ENCODE measurements around the gene TMEM53. TPM values are rescaled to one million over a fixed set of nuclear protein-coding genes. Genes with fewer than 3 reads are reported as not detected.

The TMEM53 gene
- total and polyA plus RNA-seq, 8 donors: 2.4 to 22.8 (median 7.0) TPM

DNA sequence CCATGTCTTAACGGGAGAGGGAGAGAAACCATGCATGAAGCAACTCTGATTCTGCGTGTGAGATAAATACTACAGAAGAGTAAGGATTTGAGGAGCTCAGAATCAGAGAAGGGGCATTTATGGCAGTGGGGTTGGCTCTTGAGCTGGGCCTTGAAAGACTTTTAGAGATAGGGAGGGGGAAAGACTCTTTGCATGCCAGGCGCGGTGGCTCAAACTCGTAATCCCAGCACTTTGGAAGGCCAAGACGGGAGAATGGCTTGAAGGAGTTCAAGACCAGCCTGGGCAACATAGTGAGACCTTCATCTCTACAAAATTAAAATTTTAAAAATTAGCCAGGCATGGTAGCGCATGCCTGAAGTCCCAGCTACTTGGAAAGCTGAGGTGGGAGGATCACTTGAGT lies 905 bp upstream of the TMEM53 start:
- Histone ChIP-seq H3K4me3 (peak overlapping the region; percentile 43 to 68 (median 54)), H3K27ac (peak overlapping the region; percentile 93 to 99 (median 98)), H3K27me3 (no peaks in the 10 kb centered on the region), H3K9me3 (no peaks in the 10 kb centered on the region), H3K4me1 (peaks cover 24 to 62% (median 33%) of the 10 kb centered on the region in 4 donors), H3K36me3 (no peaks in the 10 kb centered on the region)
- no peak for TF ChIP-seq EP300 (IDR thresholded peaks at IDR 0.05)
- no peak for TF ChIP-seq POLR2A (IDR thresholded peaks at IDR 0.05)
- TF ChIP-seq POLR2AphosphoS5 (IDR thresholded peaks at IDR 0.05): no peak
- TF ChIP-seq, protein P1, sequence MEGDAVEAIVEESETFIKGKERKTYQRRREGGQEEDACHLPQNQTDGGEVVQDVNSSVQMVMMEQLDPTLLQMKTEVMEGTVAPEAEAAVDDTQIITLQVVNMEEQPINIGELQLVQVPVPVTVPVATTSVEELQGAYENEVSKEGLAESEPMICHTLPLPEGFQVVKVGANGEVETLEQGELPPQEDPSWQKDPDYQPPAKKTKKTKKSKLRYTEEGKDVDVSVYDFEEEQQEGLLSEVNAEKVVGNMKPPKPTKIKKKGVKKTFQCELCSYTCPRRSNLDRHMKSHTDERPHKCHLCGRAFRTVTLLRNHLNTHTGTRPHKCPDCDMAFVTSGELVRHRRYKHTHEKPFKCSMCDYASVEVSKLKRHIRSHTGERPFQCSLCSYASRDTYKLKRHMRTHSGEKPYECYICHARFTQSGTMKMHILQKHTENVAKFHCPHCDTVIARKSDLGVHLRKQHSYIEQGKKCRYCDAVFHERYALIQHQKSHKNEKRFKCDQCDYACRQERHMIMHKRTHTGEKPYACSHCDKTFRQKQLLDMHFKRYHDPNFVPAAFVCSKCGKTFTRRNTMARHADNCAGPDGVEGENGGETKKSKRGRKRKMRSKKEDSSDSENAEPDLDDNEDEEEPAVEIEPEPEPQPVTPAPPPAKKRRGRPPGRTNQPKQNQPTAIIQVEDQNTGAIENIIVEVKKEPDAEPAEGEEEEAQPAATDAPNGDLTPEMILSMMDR (IDR thresholded peaks at IDR 0.05): no peak
- WGBS, 5 donors: 83 to 90% (median 85%) methylated on average over 7 of the region's 7 CpGs
- intact Hi-C loops (cut with DNase I; ENCODE audit: low total_unique reads): no loop called here
- DNase-seq: no peak

DNA sequence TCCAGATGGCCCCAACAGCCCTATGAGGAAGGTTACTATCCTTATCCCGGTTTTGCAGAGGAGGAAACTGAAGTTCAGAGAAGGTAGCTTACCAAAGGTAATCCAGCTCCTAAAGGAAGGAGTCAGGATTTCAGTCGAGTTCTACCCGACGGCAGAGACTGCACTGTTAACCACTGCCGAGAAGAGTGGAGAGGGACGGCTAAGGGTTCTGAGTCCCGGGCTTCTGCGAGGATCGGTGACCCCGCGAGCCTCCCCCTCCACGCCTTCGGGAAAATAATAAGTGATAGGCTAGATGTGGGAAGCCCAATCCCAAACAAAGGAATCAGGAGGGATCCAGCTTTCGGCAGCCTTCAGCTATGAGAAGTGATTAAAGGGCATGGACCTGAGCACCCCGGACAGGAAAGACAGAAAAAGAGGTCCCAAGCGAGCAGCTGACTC lies 587 bp downstream of the TMEM53 start:
- TF ChIP-seq, protein P1 (IDR thresholded peaks at IDR 0.05): no peak
- TF ChIP-seq EP300 (IDR thresholded peaks at IDR 0.05): no peak
- no peak for TF ChIP-seq POLR2A (IDR thresholded peaks at IDR 0.05)
- no peak for TF ChIP-seq POLR2AphosphoS5 (IDR thresholded peaks at IDR 0.05)
- Histone ChIP-seq H3K27me3 (no peaks in the 10 kb centered on the region), H3K4me3 (peak overlapping the region; percentile 43 to 68 (median 54)), H3K36me3 (peaks cover 0 to 6% (median 0%) of the 10 kb centered on the region in 4 donors), H3K27ac (peak overlapping the region; percentile 93 to 99 (median 98)), H3K9me3 (no peaks in the 10 kb centered on the region), H3K4me1 (peaks cover 24 to 62% (median 33%) of the 10 kb centered on the region in 4 donors)
- DNase-seq: no peak
- 0 to 2% (median 1%) methylated on average over 16 of the region's 16 CpGs for WGBS, 5 donors
- intact Hi-C loops (cut with DNase I; ENCODE audit: low total_unique reads): no loop called here

DNA sequence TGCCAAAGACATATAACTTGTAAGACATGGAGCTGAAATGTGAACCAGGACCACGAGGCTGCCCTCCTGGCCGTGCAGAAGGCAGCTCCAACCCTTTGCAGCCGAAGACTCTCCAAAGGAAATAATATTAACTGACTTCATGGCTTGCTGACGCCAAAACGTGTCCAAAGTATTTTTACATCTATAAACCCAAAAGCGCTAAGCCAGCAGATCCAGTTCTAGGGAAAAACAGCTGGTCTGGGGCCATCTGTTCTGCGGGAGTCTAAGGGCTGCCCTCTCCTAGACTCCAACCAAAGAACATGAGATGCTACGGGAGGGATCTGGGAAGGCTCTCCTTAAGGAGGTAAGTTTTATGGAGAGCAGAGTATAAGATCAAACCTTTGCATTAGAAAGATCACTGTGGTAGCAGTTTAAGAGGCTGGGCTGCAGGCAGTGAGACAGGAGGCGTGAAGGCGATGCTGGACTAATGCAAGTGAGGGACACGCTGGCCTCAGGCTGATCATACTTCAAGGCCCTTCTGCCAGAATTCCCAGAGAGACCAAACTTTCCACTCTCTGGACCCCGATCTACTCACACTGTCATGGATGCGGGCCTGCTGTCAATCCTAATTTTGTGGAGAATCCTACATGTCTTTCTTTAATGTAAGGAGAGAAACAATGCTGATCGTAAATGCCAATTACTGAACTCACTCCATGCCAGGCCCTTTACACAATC lies 1.2 kb downstream of the TMEM53 start:
- Histone ChIP-seq H3K4me1 (peaks cover 24 to 56% (median 33%) of the 10 kb centered on the region in 4 donors), H3K27ac (peak overlapping the region; percentile 93 to 99 (median 98)), H3K27me3 (no peaks in the 10 kb centered on the region), H3K36me3 (peaks cover 0 to 6% (median 0%) of the 10 kb centered on the region in 4 donors), H3K9me3 (no peaks in the 10 kb centered on the region), H3K4me3 (peak overlapping the region; percentile 43 to 68 (median 54))
- no peak for TF ChIP-seq EP300 (IDR thresholded peaks at IDR 0.05)
- TF ChIP-seq, protein P1 (IDR thresholded peaks at IDR 0.05): no peak
- TF ChIP-seq POLR2A (IDR thresholded peaks at IDR 0.05): no peak
- no peak for TF ChIP-seq POLR2AphosphoS5 (IDR thresholded peaks at IDR 0.05)
- WGBS, 5 donors: 79 to 84% (median 81%) methylated on average over 14 of the region's 14 CpGs
- DNase-seq: peak in 1 of 2 donors; percentile 36
- intact Hi-C loops (cut with DNase I; ENCODE audit: low total_unique reads): no loop called here

DNA sequence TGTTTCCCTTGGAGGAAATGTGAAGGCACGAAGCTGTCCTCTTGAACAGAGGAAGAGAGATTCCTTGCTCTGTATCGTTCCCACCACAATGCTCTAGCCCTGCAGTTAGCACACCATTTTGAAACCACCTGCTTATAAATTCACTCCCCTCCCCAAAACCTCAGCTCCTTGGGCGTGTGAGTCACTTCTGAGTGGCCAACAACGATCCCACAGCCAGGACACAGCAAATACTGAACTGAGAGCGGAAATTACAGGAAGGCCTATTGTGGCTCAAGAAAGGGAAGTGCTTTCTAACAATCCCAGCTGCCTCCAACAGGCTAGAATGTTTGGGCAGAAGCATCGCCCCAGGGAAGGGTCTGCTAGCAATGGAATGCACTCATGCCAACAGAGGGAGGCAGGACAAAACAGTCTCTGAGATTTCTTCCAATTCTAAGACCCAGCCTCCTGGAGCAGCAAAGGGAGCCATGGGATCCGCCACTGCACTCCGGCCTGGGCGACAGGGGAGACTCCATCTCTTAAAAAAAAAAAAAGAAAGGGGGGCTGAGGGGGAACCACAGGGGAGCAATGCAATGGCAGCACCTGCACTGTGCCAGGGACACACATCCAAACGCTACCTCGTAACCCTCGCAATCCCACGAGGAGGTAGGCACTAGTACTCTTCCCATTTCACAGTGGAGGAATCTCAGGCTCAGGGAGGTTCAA lies 1.9 kb downstream of the TMEM53 start:
- TF ChIP-seq, protein P1 (IDR thresholded peaks at IDR 0.05): no peak
- peak in 1 of 3 donors; percentile 13 for TF ChIP-seq POLR2AphosphoS5 (IDR thresholded peaks at IDR 0.05)
- TF ChIP-seq EP300 (IDR thresholded peaks at IDR 0.05): no peak
- no peak for TF ChIP-seq POLR2A (IDR thresholded peaks at IDR 0.05)
- Histone ChIP-seq H3K27me3 (no peaks in the 10 kb centered on the region), H3K4me3 (peak overlapping the region in 1 of 4 donors; percentile 54), H3K9me3 (no peaks in the 10 kb centered on the region), H3K4me1 (peaks cover 24 to 49% (median 31%) of the 10 kb centered on the region in 4 donors), H3K36me3 (peaks cover 0 to 6% (median 0%) of the 10 kb centered on the region in 4 donors), H3K27ac (peak overlapping the region in 4 of 5 donors; percentile 2 to 99 (median 52))
- intact Hi-C loops (cut with DNase I; ENCODE audit: low total_unique reads): no loop called here
- DNase-seq: peak in 1 of 2 donors; percentile 69
- WGBS, 5 donors: 71 to 82% (median 76%) methylated on average over 13 of the region's 13 CpGs

All from stomach (tissue), 9 donors.